IPS DF 6.9 (cell line): ENCODE data around the gene ATP13A5.
A peak's percentile ranks its signal among the peaks of the same experiment; 100 is the strongest.

Experiments used
- DNase-seq: peaks from one replicate; pipeline ENCODE4 v3.0.0-alpha.2; 2013; ENCODE audit warnings: low read depth, low spot score
- H3K27ac ChIP-seq: one replicate; pipeline ENCODE4 v1.5.1; 2013; ENCODE audit warnings: low read length, control low read depth
- H3K27me3 ChIP-seq: 2 replicates; pipeline ENCODE4 v1.6.1; 2013; ENCODE audit warnings: mild to moderate bottlenecking, low read length; ENCODE audit not compliant: control insufficient read depth, insufficient read depth
- H3K36me3 ChIP-seq: 2 replicates; pipeline ENCODE4 v1.6.1; 2013; ENCODE audit warnings: low read length; ENCODE audit not compliant: control insufficient read depth, insufficient read depth
- H3K4me1 ChIP-seq: 2 replicates; pipeline ENCODE4 v1.6.1; 2013; ENCODE audit warnings: low read length; ENCODE audit not compliant: control insufficient read depth, insufficient read depth
- H3K4me3 ChIP-seq: 2 replicates; pipeline ENCODE4 v1.5.1; 2013; ENCODE audit warnings: mild to moderate bottlenecking, low read length
- H3K9me3 ChIP-seq: 2 replicates; pipeline ENCODE4 v1.6.1; 2013; ENCODE audit warnings: low read length, inconsistent platforms; ENCODE audit not compliant: control insufficient read depth, insufficient read depth
- WGBS: extraction: QIAGEN DNeasy Blood & Tissue Kit; methylation state at CpG from one replicate; pipeline ENCODE4 v1.1.7; 2013; ENCODE audit warnings: mixed read lengths, missing lambda C conversion rate; ENCODE audit not compliant: insufficient read length, insufficient coverage; 5-methylcytosine and 5-hydroxymethylcytosine counted together

The ATP13A5 gene

GRCh38 chr3:193378706-193379105 is at the start of gene ATP13A5:
Gene ATP13A5 (minus strand): TSS chr3:193378753. CDS start chr3:193378725, 28 bp downstream.
- Histone ChIP-seq H3K4me1 (no peaks in the 10 kb centered on the region), H3K27me3 (no peaks in the 10 kb centered on the region), H3K4me3 (no peak within 1 kb of the TSS), H3K36me3 (no peaks in the 10 kb centered on the region), H3K9me3 (no peaks in the 10 kb centered on the region), H3K27ac (no peak within 1 kb of the TSS)
- WGBS = no CpG with 5 or more reads among the region's 6 CpGs
- DNase-seq = no peak

- no peak for DNase-seq
- Histone ChIP-seq H3K36me3 (no peaks in the 10 kb centered on the region), H3K27ac (no peak overlapping the region), H3K9me3 (no peaks in the 10 kb centered on the region), H3K4me1 (no peaks in the 10 kb centered on the region), H3K27me3 (no peaks in the 10 kb centered on the region), H3K4me3 (no peak overlapping the region)
- WGBS = no CpG with 5 or more reads among the region's 4 CpGs
Observed at GRCh38 chr3:193418576-193419373, 40.2 kb upstream of the ATP13A5 start.

- H3K36me3 ChIP-seq = no peaks in the 10 kb centered on the region
- no CpG with 5 or more reads among the region's 2 CpGs for WGBS
- no peaks in the 10 kb centered on the region for H3K27me3 ChIP-seq
- H3K9me3 ChIP-seq = no peaks in the 10 kb centered on the region
- DNase-seq = no peak
- H3K27ac ChIP-seq = no peak overlapping the region
- no peaks in the 10 kb centered on the region for H3K4me1 ChIP-seq
- no peak overlapping the region for H3K4me3 ChIP-seq
Observed at GRCh38 chr3:193416629-193417028, 38.1 kb upstream of the ATP13A5 start.

GRCh38 chr3:193407688-193408087 is 29.1 kb upstream of the ATP13A5 start:
- Histone ChIP-seq H3K9me3 (no peaks in the 10 kb centered on the region), H3K36me3 (no peaks in the 10 kb centered on the region), H3K27me3 (no peaks in the 10 kb centered on the region), H3K4me1 (peaks cover 5% of the 10 kb centered on the region; the same call in 1 of the 2 replicates), H3K27ac (no peak overlapping the region), H3K4me3 (no peak overlapping the region)
- no CpG with 5 or more reads among the region's 1 CpG for WGBS
- DNase-seq = no peak

GRCh38 chr3:193407112-193407511 is 28.6 kb upstream of the ATP13A5 start:
- no CpG with 5 or more reads among the region's 6 CpGs for WGBS
- Histone ChIP-seq H3K4me1 (peaks cover 5% of the 10 kb centered on the region; the same call in 1 of the 2 replicates), H3K27ac (no peak overlapping the region), H3K27me3 (no peaks in the 10 kb centered on the region), H3K9me3 (no peaks in the 10 kb centered on the region), H3K36me3 (no peaks in the 10 kb centered on the region), H3K4me3 (no peak overlapping the region)
- no peak for DNase-seq

- no CpG with 5 or more reads among the region's 2 CpGs for WGBS
- peaks cover 5% of the 10 kb centered on the region; the same call in 1 of the 2 replicates for H3K4me1 ChIP-seq
- no peaks in the 10 kb centered on the region for H3K36me3 ChIP-seq
- no peak overlapping the region for H3K4me3 ChIP-seq
- H3K27ac ChIP-seq = no peak overlapping the region
- no peak for DNase-seq
- no peaks in the 10 kb centered on the region for H3K27me3 ChIP-seq
- H3K9me3 ChIP-seq = no peaks in the 10 kb centered on the region
Observed at GRCh38 chr3:193403307-193403706, 24.8 kb upstream of the ATP13A5 start.

GRCh38 chr3:193400304-193400703 is 21.8 kb upstream of the ATP13A5 start:
- H3K4me1 ChIP-seq = no peaks in the 10 kb centered on the region
- no peaks in the 10 kb centered on the region for H3K27me3 ChIP-seq
- H3K4me3 ChIP-seq = no peak overlapping the region
- H3K36me3 ChIP-seq = no peaks in the 10 kb centered on the region
- no peak for DNase-seq
- H3K27ac ChIP-seq = no peak overlapping the region
- H3K9me3 ChIP-seq = no peaks in the 10 kb centered on the region

GRCh38 chr3:193396451-193397244 is 18.1 kb upstream of the ATP13A5 start:
- no peaks in the 10 kb centered on the region for H3K9me3 ChIP-seq
- no peaks in the 10 kb centered on the region for H3K27me3 ChIP-seq
- H3K27ac ChIP-seq = no peak overlapping the region
- no peaks in the 10 kb centered on the region for H3K36me3 ChIP-seq
- 0 out of 2 replicates have a peak, but pooled peaks cover 1% of the 10 kb centered on the region for H3K4me1 ChIP-seq
- no CpG with 5 or more reads among the region's 7 CpGs for WGBS
- DNase-seq = no peak
- H3K4me3 ChIP-seq = no peak overlapping the region

GRCh38 chr3:193391902-193392301 is 13.3 kb upstream of the ATP13A5 start:
- Histone ChIP-seq H3K27me3 (no peaks in the 10 kb centered on the region), H3K4me3 (no peak overlapping the region), H3K9me3 (no peaks in the 10 kb centered on the region), H3K36me3 (no peaks in the 10 kb centered on the region), H3K4me1 (peaks cover 5% of the 10 kb centered on the region; the same call in 1 of the 2 replicates), H3K27ac (no peak overlapping the region)
- DNase-seq = no peak
- WGBS = no CpG with 5 or more reads among the region's 3 CpGs

- peak; percentile 27 for DNase-seq
- no peaks in the 10 kb centered on the region for H3K36me3 ChIP-seq
- no peak overlapping the region for H3K27ac ChIP-seq
- H3K4me3 ChIP-seq = no peak overlapping the region
- no peaks in the 10 kb centered on the region for H3K9me3 ChIP-seq
- H3K27me3 ChIP-seq = no peaks in the 10 kb centered on the region
- WGBS = no CpG with 5 or more reads among the region's 2 CpGs
- peaks cover 5% of the 10 kb centered on the region; the same call in 1 of the 2 replicates for H3K4me1 ChIP-seq
Observed at GRCh38 chr3:193389335-193389734, 10.8 kb upstream of the ATP13A5 start.
